Transverse colon (tissue), 4 donors: ENCODE data around the gene DSP. TPM values are rescaled to one million over a fixed set of nuclear protein-coding genes. Genes with fewer than 3 reads are reported as not detected.

Source experiments
- DNase-seq: peaks from one replicate; pipeline ENCODE4 v3.0.0-alpha.2; 2019
- H3K27ac ChIP-seq, 4 donors: fragments of 200-600 bp; sonication (generic); 2 replicates each; pipeline ENCODE4 v1.5.1; 2016 to 2018; ENCODE audit warnings: inconsistent platforms in 4 of 4
- H3K27me3 ChIP-seq: fragments of 200-600 bp; sonication (generic); 2 replicates; pipeline ENCODE4 v1.5.1; 2017; ENCODE audit warnings: inconsistent platforms
- H3K36me3 ChIP-seq, 4 donors: fragments of 200-600 bp; sonication (generic); 2 replicates each; pipeline ENCODE4 v1.5.1; 2017 to 2019; ENCODE audit warnings: inconsistent platforms in 4 of 4
- H3K4me1 ChIP-seq, 4 donors: fragments of 200-600 bp; sonication (generic); 2 replicates each; pipeline ENCODE4 v1.5.1; 2017 to 2020; ENCODE audit warnings: inconsistent platforms in 4 of 4
- H3K4me3 ChIP-seq, 4 donors: fragments of 200-600 bp; sonication (generic); 1 replicate in 1 of 4; 2 replicates in 3 of 4; pipeline versions ENCODE4 v1.5.1 to v1.6.1; 2017 to 2019; ENCODE audit warnings: inconsistent platforms in 4 of 4
- H3K9me3 ChIP-seq, 2 donors: fragments of 200-600 bp; sonication (generic); 2 replicates each; pipeline ENCODE4 v1.5.1; 2017 to 2019; ENCODE audit warnings: inconsistent platforms in 2 of 2
- CTCF ChIP-seq, 5 experiments: fragments of 200-600 bp in 3 of 5; fragments of 450-650 bp in 2 of 5; sonication (generic) in 3 of 5; IDR thresholded peaks; 1 replicate in 2 of 5; 2 replicates in 3 of 5; pipeline ENCODE4 v1.5.1; 2016 to 2017; ENCODE audit warnings: antibody characterized with exemption in 5 of 5, inconsistent platforms in 3 of 5, mild to moderate bottlenecking in 2 of 5, moderate library complexity in 1 of 5
- EP300 ChIP-seq: sonication (generic); formaldehyde crosslinking; IDR thresholded peaks from one replicate; pipeline ENCODE4 v1.6.1; 2017; ENCODE audit warnings: antibody characterized with exemption, low read depth
- POLR2A ChIP-seq: fragments of 450-650 bp; IDR thresholded peaks from one replicate; pipeline ENCODE4 v1.6.1; 2016; ENCODE audit warnings: antibody characterized with exemption, mild to moderate bottlenecking, moderate library complexity
- POLR2AphosphoS5 ChIP-seq, 3 donors: sonication (generic); formaldehyde crosslinking; IDR thresholded peaks; one replicate each; pipeline ENCODE4 v1.6.1; 2016; ENCODE audit warnings: antibody characterized with exemption in 3 of 3
- WGBS, 2 donors: methylation state at CpG; one replicate each; pipeline ENCODE4 v1.1.5; 2018; ENCODE audit warnings: low coverage in 1 of 2; 5-methylcytosine and 5-hydroxymethylcytosine counted together
- in situ Hi-C, 4 donors: fragments of 200-750 bp; cut with MboI; loops; one replicate each; pipeline versions ENCODE4 v1.15.0 to v1.15.1; 2017; ENCODE audit warnings: low sequenced_read_pairs in 3 of 4, low pct_ligation_motif_present in 1 of 4, low pct_unique_long_range_greater_than_20kb in 1 of 4
- intact Hi-C: fragments of 100-400 bp; cut with DNase I; formaldehyde crosslinking; loops from one replicate; pipeline ENCODE4 v1.15.1; 2023; ENCODE audit warnings: low total_unique reads
- total RNA-seq, 4 donors: library from RNA; depleted of rRNA; stranded (reverse); fragments of >200 nt; gene quantifications; one replicate each; pipeline ENCODE4 v1.1.0, GENCODE V29; 2016

Gene DSP
- total RNA-seq, 4 donors from 2014 or later, result 160 to 243 (median 202) TPM

DNA sequence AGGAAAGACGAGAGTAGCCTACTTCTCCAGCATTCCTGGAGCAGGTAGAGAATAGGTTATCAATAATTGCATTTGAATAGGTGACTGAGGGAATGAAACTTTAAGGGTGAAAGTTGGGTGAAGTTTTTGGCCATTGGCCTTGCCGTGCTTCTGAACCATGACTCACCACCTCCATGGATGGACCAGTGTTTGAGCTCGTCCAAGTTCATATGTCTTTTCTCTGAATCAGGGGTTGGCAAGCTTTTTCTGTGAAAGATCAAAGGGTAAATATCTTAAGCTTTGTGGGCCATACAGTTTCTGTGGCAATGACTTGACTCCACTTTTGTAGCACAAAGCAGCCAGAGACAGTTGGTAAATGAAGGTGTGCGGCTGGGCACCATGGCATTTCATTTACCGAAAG is 80.3 kb downstream of the DSP start:
- TF ChIP-seq POLR2AphosphoS5 (IDR thresholded peaks at IDR 0.05) (no peak), CTCF (IDR thresholded peaks at IDR 0.05) (no peak), EP300 (no peak), POLR2A (no peak)
- DNase-seq, result no peak
- H3K4me1 ChIP-seq, result no peaks in the 10 kb centered on the region
- no peaks in the 10 kb centered on the region for H3K9me3 ChIP-seq
- WGBS, 2 donors, result 91 to 100% methylated on average over 2 to 5 of the region's 5 CpGs
- intact Hi-C loops (no loop called here), in situ Hi-C loops (loop anchor here in 1 of 4 donors (25.0 kb wide), 1 partner anchor 959 kb away; no protein-coding TSS in a partner anchor)
- H3K36me3 ChIP-seq, result no peaks in the 10 kb centered on the region
- no peaks in the 10 kb centered on the region for H3K27me3 ChIP-seq
- H3K27ac ChIP-seq, result no peak overlapping the region
- H3K4me3 ChIP-seq, result no peak overlapping the region

DNA sequence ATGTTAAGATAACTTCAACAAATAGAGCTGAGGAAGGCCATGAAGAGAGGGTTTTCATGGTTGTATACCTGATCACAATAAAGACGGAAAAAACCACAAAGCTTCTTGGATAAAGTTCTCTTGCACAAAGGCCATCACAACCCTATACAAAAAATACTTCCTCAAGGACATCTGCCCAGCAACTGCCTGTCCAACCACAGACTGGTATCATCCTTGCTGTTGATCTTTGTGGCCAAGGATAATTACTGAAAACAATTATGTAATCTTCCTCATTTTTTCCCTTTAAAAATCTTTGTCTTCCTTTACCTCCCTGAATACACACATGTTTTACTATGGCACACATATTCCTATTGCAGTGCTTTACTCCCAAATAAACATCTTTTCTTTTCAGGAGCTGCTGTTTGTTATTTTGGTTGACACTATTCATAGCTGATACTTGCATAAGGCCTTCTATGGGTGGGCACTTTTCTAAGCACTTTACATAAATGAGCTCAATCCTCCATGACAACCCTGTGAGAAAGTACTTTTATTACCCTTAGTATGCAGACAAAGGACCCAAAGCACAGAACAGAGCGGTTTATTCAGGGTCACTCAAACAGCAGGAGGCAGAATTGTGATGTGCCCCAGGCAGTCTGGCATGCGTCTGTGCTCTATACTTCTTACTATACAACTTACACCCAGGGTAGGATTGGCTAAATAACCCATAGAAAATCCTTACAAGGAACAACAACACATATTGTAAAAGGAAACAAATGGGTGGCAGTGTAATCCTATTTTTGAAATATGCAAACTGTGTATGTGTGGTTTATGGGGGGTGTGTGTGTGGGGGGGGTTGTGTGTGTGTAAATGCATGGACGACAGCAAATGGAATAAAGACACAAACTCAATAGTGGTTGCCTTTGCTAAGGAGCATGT is 83.6 kb downstream of the DSP start:
- in situ Hi-C loops, result loop anchor here in 1 of 4 donors (25.0 kb wide), 1 partner anchor 963 kb away; no protein-coding TSS in a partner anchor
- Histone ChIP-seq H3K9me3 (no peaks in the 10 kb centered on the region), H3K4me3 (no peak overlapping the region), H3K27me3 (no peaks in the 10 kb centered on the region), H3K36me3 (no peaks in the 10 kb centered on the region), H3K27ac (no peak overlapping the region), H3K4me1 (no peaks in the 10 kb centered on the region)
- 55 to 58% methylated on average over 4 of the region's 4 CpGs for WGBS, 2 donors
- TF ChIP-seq POLR2AphosphoS5 (IDR thresholded peaks at IDR 0.05) (no peak), EP300 (no peak), CTCF (IDR thresholded peaks at IDR 0.05) (no peak), POLR2A (no peak)
- no peak for DNase-seq
- intact Hi-C loops, result no loop called here

DNA sequence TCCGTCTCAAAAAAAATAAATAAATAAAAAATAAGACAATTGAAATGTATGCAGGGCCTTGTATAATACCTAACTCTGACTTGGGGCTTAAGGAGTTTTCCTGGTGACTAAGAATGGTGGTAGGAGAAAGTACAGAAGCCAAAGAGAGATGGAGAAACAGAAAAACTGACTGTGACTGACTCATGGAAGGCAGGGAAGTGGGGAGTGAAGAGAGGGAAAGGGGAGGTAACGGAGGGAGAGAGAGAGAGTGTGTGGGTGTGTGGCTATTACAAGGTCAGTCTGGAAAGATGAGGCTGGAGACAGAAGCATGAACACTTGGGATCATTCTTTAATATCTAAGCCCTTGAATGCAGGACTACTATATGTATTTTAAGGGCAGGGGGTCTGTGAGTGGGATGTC is 87.0 kb downstream of the DSP start:
- in situ Hi-C loops (no loop called here), intact Hi-C loops (no loop called here)
- no peak for DNase-seq
- Histone ChIP-seq H3K9me3 (no peaks in the 10 kb centered on the region), H3K36me3 (no peaks in the 10 kb centered on the region), H3K27ac (no peak overlapping the region), H3K4me3 (no peak overlapping the region), H3K4me1 (peaks cover 0 to 12% (median 0%) of the 10 kb centered on the region in 4 donors), H3K27me3 (no peaks in the 10 kb centered on the region)
- TF ChIP-seq POLR2AphosphoS5 (IDR thresholded peaks at IDR 0.05) (no peak), CTCF (IDR thresholded peaks at IDR 0.05) (no peak), EP300 (no peak), POLR2A (no peak)
- 72 to 82% methylated on average over 2 of the region's 2 CpGs for WGBS, 2 donors

DNA sequence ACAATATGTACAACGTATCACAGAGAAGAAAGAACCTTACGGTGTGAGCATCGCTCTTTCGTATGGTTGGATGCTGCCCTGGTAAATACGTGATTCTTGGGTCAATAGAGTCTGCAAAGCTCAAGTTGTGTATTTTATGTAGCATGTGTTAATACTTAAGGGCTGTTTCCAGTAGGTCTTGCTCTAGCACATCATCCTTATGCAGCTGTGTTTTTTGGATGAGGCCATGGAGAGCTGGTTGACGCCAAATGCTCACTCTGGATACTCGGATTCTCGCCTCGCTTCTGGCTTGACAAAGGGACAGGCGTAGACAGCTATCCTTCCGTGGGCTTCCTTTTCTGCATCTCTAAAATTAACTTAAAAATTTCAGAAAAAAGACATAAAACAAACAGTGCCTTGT is 87.4 kb downstream of the DSP start:
- TF ChIP-seq CTCF (IDR thresholded peaks at IDR 0.05) (no peak), POLR2AphosphoS5 (IDR thresholded peaks at IDR 0.05) (no peak), EP300 (no peak), POLR2A (no peak)
- Histone ChIP-seq H3K4me1 (peaks cover 0 to 12% (median 0%) of the 10 kb centered on the region in 4 donors), H3K4me3 (no peak overlapping the region), H3K27me3 (no peaks in the 10 kb centered on the region), H3K27ac (no peak overlapping the region), H3K36me3 (no peaks in the 10 kb centered on the region), H3K9me3 (no peaks in the 10 kb centered on the region)
- in situ Hi-C loops, result no loop called here
- WGBS, 2 donors, result 73 to 82% methylated on average over 10 to 11 of the region's 11 CpGs
- no peak for DNase-seq
- intact Hi-C loops, result no loop called here
